SK-N-SH treated with all-trans-retinoic acid at 6 μM for 48 hours (cell line): Measurements from ENCODE around the gene POLR3F.
"Not testable (repeated sequence)": the region's sequence is repeated elsewhere in the genome, so short reads cannot be mapped to it uniquely, and the experiment has no call there.

ENCODE experiments used
- RARB ChIP-seq: fragments of 250-450 bp; sonication (Bioruptor Pico); IDR thresholded peaks from 2 replicates; pipeline ENCODE4 v1.8.0; 2021; ENCODE audit warnings: mild to moderate bottlenecking, moderate library complexity
- ZFP30 ChIP-seq: fragments of 450-650 bp; formaldehyde crosslinking; IDR thresholded peaks from 2 replicates; pipeline ENCODE4 v1.5.0; 2022; ENCODE audit warnings: mild to moderate bottlenecking, moderate library complexity

GRCh38 chr20:18526761-18527160, 59.6 kb downstream of the POLR3F start:
- TF ChIP-seq ZFP30 (CRISPR knock-in tag); RARB: not testable (repeated sequence)
